ENCODE measurements around the gene DICER1. TPM values are rescaled to one million over a fixed set of nuclear protein-coding genes. Genes with fewer than 3 reads are reported as not detected.

DICER1 gene
- total and polyA plus RNA-seq, 9 of the 15 experiments (the other 6 are each of a cell fraction or from before 2014, with no cell fraction given), result 2.5 to 23.2 (median 12.4) TPM

- no peak for DNase-seq (ENCODE audit: extremely low read depth in 1 of 4, low spot score in 3 of 4)
- H2AFZ ChIP-seq (ENCODE audit: low read depth, low read length), result no peak overlapping the region
- no peak for FAIRE-seq
- ChIA-PET POLR2A (interaction anchor here (0.6 kb wide), 1 partner anchor 250 kb away, joined by 3 read pairs; no protein-coding TSS in a partner anchor), CTCF (ENCODE audit: low intra/inter-chr PET ratio) (no interaction called here)
- no peak overlapping the region for H3K4me3 ChIP-seq
- no peak overlapping the region for H3K27ac ChIP-seq (ENCODE audit: extremely low read depth, low read depth, low read length)
- H3K36me3 ChIP-seq (ENCODE audit: control insufficient read depth, insufficient read depth, low read length), result no peaks in the 10 kb centered on the region
- no peaks in the 10 kb centered on the region for H3K9me1 ChIP-seq (ENCODE audit: control insufficient read depth, insufficient read depth, low read length)
- H3K4me1 ChIP-seq (replicated peaks in 1 of 2; ENCODE audit: control insufficient read depth in 2 of 2, insufficient read depth in 2 of 2, low read length in 2 of 2), result no peaks in the 10 kb centered on the region
- H3K27me3 ChIP-seq (ENCODE audit: control insufficient read depth in 2 of 2, insufficient read depth in 2 of 2, low read length in 2 of 2), result peaks cover 0 to 25% of the 10 kb centered on the region in 2 experiments; a peak in 2 of 5 replicates
- 0% methylated on average over 1 of the region's 2 CpGs for WGBS (ENCODE audit: insufficient coverage, low coverage, missing lambda C conversion rate)
- in situ Hi-C loops (cut with MboI) (no loop called here), intact Hi-C loops (cut with micrococcal nuclease) (no loop called here)
- BruUV-seq (replicated peaks), result no TSS peak
- no peak for ATAC-seq
- no peak overlapping the region for H3K9ac ChIP-seq (ENCODE audit: insufficient read depth in 1 of 2, low read depth in 2 of 2, low read length in 2 of 2)
- no peaks in the 10 kb centered on the region for H3K9me3 ChIP-seq (replicated peaks; ENCODE audit: control insufficient read depth, insufficient read depth, low read depth, low read length)
- H3K4me2 ChIP-seq (ENCODE audit: insufficient read depth, low read length), result no peak overlapping the region
- no peaks in the 10 kb centered on the region; the same call in 1 of the 2 replicates for H4K20me1 ChIP-seq (replicated peaks; ENCODE audit: control insufficient read depth, insufficient read depth, low read length)
- no peaks in the 10 kb centered on the region for H3K79me2 ChIP-seq (ENCODE audit: control insufficient read depth, insufficient read depth, low read length)
- no peak for TF ChIP-seq TCF3 (CRISPR knock-in tag; IDR thresholded peaks at IDR 0.05)
- TF ChIP-seq, protein P1, sequence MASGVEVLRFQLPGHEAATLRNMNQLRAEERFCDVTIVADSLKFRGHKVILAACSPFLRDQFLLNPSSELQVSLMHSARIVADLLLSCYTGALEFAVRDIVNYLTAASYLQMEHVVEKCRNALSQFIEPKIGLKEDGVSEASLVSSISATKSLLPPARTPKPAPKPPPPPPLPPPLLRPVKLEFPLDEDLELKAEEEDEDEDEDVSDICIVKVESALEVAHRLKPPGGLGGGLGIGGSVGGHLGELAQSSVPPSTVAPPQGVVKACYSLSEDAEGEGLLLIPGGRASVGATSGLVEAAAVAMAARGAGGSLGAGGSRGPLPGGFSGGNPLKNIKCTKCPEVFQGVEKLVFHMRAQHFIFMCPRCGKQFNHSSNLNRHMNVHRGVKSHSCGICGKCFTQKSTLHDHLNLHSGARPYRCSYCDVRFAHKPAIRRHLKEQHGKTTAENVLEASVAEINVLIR (CRISPR knock-in tag; IDR thresholded peaks at IDR 0.05), result no peak
- TF ChIP-seq, protein P2, sequence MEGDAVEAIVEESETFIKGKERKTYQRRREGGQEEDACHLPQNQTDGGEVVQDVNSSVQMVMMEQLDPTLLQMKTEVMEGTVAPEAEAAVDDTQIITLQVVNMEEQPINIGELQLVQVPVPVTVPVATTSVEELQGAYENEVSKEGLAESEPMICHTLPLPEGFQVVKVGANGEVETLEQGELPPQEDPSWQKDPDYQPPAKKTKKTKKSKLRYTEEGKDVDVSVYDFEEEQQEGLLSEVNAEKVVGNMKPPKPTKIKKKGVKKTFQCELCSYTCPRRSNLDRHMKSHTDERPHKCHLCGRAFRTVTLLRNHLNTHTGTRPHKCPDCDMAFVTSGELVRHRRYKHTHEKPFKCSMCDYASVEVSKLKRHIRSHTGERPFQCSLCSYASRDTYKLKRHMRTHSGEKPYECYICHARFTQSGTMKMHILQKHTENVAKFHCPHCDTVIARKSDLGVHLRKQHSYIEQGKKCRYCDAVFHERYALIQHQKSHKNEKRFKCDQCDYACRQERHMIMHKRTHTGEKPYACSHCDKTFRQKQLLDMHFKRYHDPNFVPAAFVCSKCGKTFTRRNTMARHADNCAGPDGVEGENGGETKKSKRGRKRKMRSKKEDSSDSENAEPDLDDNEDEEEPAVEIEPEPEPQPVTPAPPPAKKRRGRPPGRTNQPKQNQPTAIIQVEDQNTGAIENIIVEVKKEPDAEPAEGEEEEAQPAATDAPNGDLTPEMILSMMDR (IDR thresholded peaks at IDR 0.05 in 2 of 3, conservative IDR thresholded peaks at IDR 0.05 in 1 of 3; ENCODE audit: insufficient read depth in 2 of 3, low read depth in 1 of 3, low read length in 3 of 3), result no peak
- TF ChIP-seq ETV5 (CRISPR knock-in tag; IDR thresholded peaks at IDR 0.05; ENCODE audit: low read depth), result no peak
- no peak for TF ChIP-seq NR2C2 (CRISPR knock-in tag; IDR thresholded peaks at IDR 0.05)
- no peak for TF ChIP-seq NR2C2 (tag; IDR thresholded peaks at IDR 0.05)
- TF ChIP-seq, protein P3, sequence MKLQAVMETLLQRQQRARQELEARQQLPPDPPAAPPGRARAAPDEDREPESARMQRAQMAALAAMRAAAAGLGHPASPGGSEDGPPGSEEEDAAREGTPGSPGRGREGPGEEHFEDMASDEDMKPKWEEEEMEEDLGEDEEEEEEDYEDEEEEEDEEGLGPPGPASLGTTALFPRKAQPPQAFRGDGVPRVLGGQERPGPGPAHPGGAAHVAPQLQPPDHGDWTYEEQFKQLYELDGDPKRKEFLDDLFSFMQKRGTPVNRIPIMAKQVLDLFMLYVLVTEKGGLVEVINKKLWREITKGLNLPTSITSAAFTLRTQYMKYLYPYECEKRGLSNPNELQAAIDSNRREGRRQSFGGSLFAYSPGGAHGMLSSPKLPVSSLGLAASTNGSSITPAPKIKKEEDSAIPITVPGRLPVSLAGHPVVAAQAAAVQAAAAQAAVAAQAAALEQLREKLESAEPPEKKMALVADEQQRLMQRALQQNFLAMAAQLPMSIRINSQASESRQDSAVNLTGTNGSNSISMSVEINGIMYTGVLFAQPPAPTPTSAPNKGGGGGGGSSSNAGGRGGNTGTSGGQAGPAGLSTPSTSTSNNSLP (IDR thresholded peaks at IDR 0.05; ENCODE audit: borderline replicate concordance, low read depth, low read length), result no peak
- TF ChIP-seq XRCC3 (IDR thresholded peaks at IDR 0.05), result no peak
- no peak for TF ChIP-seq HIVEP1 (CRISPR knock-in tag; IDR thresholded peaks at IDR 0.05)
- TF ChIP-seq ZNF609 (CRISPR knock-in tag; IDR thresholded peaks at IDR 0.05; ENCODE audit: borderline replicate concordance), result no peak
- TF ChIP-seq SP1 (CRISPR knock-in tag; IDR thresholded peaks at IDR 0.05), result no peak
These were observed 120.1 kb downstream of the DICER1 start for GRCh38 chr14:95037273-95037672.

All from K562 (cell line).